Uterus (tissue), 4 donors: Measurements from ENCODE around the gene PSENEN. TPM values are rescaled to one million over a fixed set of nuclear protein-coding genes. Genes with fewer than 3 reads are reported as not detected.

Experiments
- DNase-seq, 2 donors: peaks; one replicate each; pipeline ENCODE4 v3.0.0-alpha.2; 2019 to 2020
- H3K27ac ChIP-seq, 2 donors: fragments of 200-600 bp; sonication (generic); 1 replicate in 1 of 2; 2 replicates in 1 of 2; pipeline ENCODE4 v1.5.1; 2016 to 2018
- H3K27me3 ChIP-seq, 2 donors: fragments of 200-600 bp; sonication (generic); one replicate each; pipeline ENCODE4 v1.5.1; 2018 to 2019; ENCODE audit warnings: control low read depth in 1 of 2
- H3K36me3 ChIP-seq, 2 donors: fragments of 200-600 bp; sonication (generic); one replicate each; pipeline ENCODE4 v1.5.1; 2019; ENCODE audit warnings: control low read depth in 1 of 2
- H3K4me1 ChIP-seq, 2 donors: fragments of 200-600 bp; sonication (generic); one replicate each; pipeline ENCODE4 v1.5.1; 2018 to 2019; ENCODE audit warnings: control low read depth in 1 of 2
- H3K4me3 ChIP-seq, 2 donors: fragments of 200-600 bp; sonication (generic); 1 replicate in 1 of 2; 2 replicates in 1 of 2; pipeline ENCODE4 v1.5.1; 2018 to 2019; ENCODE audit warnings: mild to moderate bottlenecking in 1 of 2
- H3K9me3 ChIP-seq, 2 donors: fragments of 200-600 bp; sonication (generic); one replicate each; pipeline ENCODE4 v1.5.1; 2019; ENCODE audit warnings: control low read depth in 1 of 2
- POLR2A ChIP-seq, 2 donors: fragments of 450-650 bp; IDR thresholded peaks; one replicate each; pipeline ENCODE4 v1.6.1; 2016; ENCODE audit warnings: antibody characterized with exemption in 2 of 2, mild to moderate bottlenecking in 1 of 2, moderate library complexity in 1 of 2
- intact Hi-C: fragments of 100-400 bp; cut with DNase I; formaldehyde crosslinking; loops from one replicate; pipeline ENCODE4 v1.15.1; 2023; ENCODE audit warnings: low total_unique reads
- total RNA-seq, 4 donors: library from RNA; depleted of rRNA in 3 of 4; stranded (reverse); fragments of >200 nt in 3 of 4; gene quantifications; one replicate each; pipeline versions ENCODE4 v1.1.0 to v1.2.4, GENCODE V29; 2014 to 2023
- TF ChIP-seq, protein P1 (sequence below), 4 experiments: fragments of 200-600 bp in 2 of 4; fragments of 450-650 bp in 2 of 4; sonication (generic) in 2 of 4; IDR thresholded peaks; one replicate each; pipeline ENCODE4 v1.5.1; 2016 to 2019; ENCODE audit warnings: antibody characterized with exemption in 4 of 4, mild to moderate bottlenecking in 2 of 4, moderate library complexity in 1 of 4
- donor health status: DM: yes; HTN: yes; CAD: no.

The PSENEN gene
- total RNA-seq, 4 donors from 2014 or later: 5.3 to 37.3 (median 18.8) TPM

DNA sequence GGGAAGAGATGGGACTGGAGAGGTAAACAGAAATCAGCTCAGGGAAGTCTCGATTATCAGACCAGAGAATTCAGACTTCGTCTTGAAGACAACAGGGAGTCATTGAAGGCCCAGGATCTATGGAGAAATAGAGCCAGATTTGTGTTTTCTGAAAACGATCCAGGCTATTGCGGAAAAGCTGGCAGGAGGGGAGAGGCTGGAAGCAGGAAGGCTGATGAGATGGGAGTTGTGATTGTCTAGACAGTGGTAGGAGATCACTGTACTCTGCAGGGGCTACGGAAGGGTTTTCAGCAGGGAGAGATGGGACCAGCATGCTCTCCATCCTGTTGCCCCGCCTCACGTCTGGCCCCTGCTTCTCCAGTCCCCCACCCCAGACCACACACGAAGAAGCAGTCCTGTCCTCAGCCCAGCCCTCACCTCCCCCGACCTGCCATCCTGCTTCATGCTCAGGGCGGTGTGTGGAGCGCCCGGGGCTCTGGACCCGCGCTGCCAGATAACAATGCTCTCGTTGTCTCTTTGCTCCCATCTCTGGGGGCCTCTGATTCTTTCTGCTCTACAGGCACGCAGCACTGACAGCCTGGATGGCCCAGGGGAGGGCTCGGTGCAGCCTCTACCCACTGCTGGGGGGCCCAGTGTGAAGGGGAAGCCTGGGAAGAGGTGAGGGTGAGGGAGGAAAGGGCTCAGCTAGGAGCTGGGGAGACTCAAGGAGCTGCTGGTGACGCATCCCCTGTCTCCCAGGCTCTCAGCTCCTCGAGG lies 31.8 kb downstream of the PSENEN start:
- intact Hi-C loops: no loop called here

DNA sequence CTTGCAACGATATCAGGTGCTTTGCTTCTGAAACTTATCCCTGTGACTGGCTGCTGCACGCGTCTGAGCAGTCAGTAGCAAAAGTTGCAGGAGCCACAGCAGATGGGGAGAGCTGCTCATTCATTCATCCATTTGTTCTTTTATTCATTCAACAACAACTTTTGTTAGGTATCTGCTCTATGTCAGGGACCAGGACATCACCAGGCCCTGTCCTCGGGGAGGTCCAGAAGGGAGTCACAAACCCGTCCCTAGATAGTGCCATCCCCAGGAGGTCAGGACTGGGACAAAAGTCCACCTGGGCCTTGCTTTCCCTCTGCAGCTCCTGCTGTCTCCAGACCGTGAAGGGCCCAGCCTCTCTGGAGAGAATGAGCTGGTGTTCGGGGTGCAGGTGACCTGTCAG lies 32.5 kb downstream of the PSENEN start:
- Histone ChIP-seq H3K9me3 (no peaks in the 10 kb centered on the region), H3K4me3 (no peak overlapping the region), H3K27ac (no peak overlapping the region), H3K27me3 (no peaks in the 10 kb centered on the region), H3K4me1 (peaks cover 0 to 6% of the 10 kb centered on the region in 2 donors), H3K36me3 (no peaks in the 10 kb centered on the region)
- intact Hi-C loops: no loop called here
- TF ChIP-seq, protein P1, sequence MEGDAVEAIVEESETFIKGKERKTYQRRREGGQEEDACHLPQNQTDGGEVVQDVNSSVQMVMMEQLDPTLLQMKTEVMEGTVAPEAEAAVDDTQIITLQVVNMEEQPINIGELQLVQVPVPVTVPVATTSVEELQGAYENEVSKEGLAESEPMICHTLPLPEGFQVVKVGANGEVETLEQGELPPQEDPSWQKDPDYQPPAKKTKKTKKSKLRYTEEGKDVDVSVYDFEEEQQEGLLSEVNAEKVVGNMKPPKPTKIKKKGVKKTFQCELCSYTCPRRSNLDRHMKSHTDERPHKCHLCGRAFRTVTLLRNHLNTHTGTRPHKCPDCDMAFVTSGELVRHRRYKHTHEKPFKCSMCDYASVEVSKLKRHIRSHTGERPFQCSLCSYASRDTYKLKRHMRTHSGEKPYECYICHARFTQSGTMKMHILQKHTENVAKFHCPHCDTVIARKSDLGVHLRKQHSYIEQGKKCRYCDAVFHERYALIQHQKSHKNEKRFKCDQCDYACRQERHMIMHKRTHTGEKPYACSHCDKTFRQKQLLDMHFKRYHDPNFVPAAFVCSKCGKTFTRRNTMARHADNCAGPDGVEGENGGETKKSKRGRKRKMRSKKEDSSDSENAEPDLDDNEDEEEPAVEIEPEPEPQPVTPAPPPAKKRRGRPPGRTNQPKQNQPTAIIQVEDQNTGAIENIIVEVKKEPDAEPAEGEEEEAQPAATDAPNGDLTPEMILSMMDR (IDR thresholded peaks at IDR 0.05): no peak
- no peak for TF ChIP-seq POLR2A (IDR thresholded peaks at IDR 0.05)
- no peak for DNase-seq

More for the DNA sequence above, 31.8 kb downstream of the PSENEN start:
- no peaks in the 10 kb centered on the region for H3K36me3 ChIP-seq
- H3K4me1 ChIP-seq: peaks cover 0 to 6% of the 10 kb centered on the region in 2 donors
- H3K27ac ChIP-seq: no peak overlapping the region
- no peaks in the 10 kb centered on the region for H3K9me3 ChIP-seq
- H3K27me3 ChIP-seq: no peaks in the 10 kb centered on the region
- no peak overlapping the region for H3K4me3 ChIP-seq
- no peak for TF ChIP-seq POLR2A (IDR thresholded peaks at IDR 0.05)
- TF ChIP-seq, protein P1 (IDR thresholded peaks at IDR 0.05): no peak
- no peak for DNase-seq

DNA sequence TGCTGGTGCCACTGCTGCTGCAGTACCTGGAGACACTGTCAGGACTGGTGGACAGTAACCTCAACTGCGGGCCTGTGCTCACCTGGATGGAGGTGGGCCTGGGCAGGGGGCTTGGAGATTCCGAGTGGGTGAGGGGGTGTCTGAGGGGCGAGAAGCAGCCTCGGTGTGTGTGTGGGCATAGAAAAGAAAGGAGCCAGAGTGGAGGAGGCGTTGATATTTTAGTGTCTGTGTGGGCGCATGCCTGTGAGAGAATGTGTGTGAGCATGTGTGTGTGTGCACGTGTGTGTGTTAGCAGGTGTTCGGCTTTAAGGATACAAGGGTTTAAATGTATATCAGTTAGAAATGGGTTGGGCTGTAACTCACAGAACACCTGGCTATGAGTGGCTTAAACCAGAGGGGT lies 33.6 kb downstream of the PSENEN start:
- Histone ChIP-seq H3K27me3 (no peaks in the 10 kb centered on the region), H3K9me3 (no peaks in the 10 kb centered on the region), H3K27ac (no peak overlapping the region), H3K4me3 (no peak overlapping the region), H3K4me1 (peaks cover 0 to 6% of the 10 kb centered on the region in 2 donors), H3K36me3 (no peaks in the 10 kb centered on the region)
- no peak for TF ChIP-seq POLR2A (IDR thresholded peaks at IDR 0.05)
- TF ChIP-seq, protein P1 (IDR thresholded peaks at IDR 0.05): no peak
- no peak for DNase-seq
- intact Hi-C loops: no loop called here

DNA sequence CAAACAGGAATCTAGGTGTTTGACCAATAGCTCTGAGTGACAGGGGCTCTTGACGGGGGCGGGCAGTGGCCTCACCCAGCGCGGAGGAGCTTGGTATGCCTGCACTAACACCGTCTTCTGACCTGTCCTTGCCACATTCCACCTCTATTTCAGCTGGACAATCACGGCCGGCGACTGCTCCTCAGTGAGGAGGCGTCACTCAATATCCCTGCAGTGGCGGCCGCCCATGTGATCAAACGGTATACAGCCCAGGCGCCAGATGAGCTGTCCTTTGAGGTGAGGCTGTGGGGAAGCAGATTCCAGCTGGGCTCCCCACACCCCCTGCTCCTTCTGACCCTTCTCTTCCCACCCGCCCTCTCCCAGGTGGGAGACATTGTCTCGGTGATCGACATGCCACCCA lies 34.6 kb downstream of the PSENEN start:
- H3K27ac ChIP-seq: no peak overlapping the region
- no peaks in the 10 kb centered on the region for H3K9me3 ChIP-seq
- no peaks in the 10 kb centered on the region for H3K36me3 ChIP-seq
- intact Hi-C loops: loop anchor here (10.0 kb wide), 1 partner anchor 155 kb away; the partner anchor contains the start of gene LRFN3
- TF ChIP-seq, protein P1 (IDR thresholded peaks at IDR 0.05): no peak
- TF ChIP-seq POLR2A (IDR thresholded peaks at IDR 0.05): no peak
- H3K4me1 ChIP-seq: no peaks in the 10 kb centered on the region
- no peak for DNase-seq
- no peak overlapping the region for H3K4me3 ChIP-seq
- no peaks in the 10 kb centered on the region for H3K27me3 ChIP-seq

DNA sequence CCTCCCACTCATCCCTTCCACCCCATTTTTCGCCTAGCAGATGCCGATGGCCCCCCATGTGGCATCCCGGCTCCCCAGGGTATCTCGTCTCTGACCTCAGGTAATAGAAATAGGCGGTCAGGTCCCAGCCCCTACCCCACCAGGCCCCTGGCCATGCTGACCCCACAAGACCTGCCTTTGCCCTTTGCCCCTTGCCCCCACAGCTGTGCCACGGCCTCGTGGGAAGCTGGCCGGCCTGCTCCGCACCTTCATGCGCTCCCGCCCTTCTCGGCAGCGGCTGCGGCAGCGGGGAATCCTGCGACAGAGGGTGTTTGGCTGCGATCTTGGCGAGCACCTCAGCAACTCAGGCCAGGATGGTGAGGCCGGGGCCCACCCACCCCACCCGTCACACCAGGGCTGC lies 35.3 kb downstream of the PSENEN start:
- TF ChIP-seq, protein P1 (IDR thresholded peaks at IDR 0.05): no peak
- TF ChIP-seq POLR2A (IDR thresholded peaks at IDR 0.05): no peak
- Histone ChIP-seq H3K4me1 (no peaks in the 10 kb centered on the region), H3K4me3 (no peak overlapping the region), H3K27ac (no peak overlapping the region), H3K36me3 (no peaks in the 10 kb centered on the region), H3K9me3 (no peaks in the 10 kb centered on the region), H3K27me3 (no peaks in the 10 kb centered on the region)
- DNase-seq: no peak
- intact Hi-C loops: loop anchor here (10.0 kb wide), 1 partner anchor 154 kb away; the partner anchor contains the start of gene LRFN3
